Activated naive CD4-positive, alpha-beta T cell treated with anti-CD3 and anti-CD28 coated beads, Interleukin-2, amount 10 ng/mL, durations not matched to agents 7 days and 5 days (primary cell): ENCODE results near the gene RAB44.

ENCODE experiments used
- CTCF ChIA-PET: fragments of 350-600 bp; sonication (Branson Sonifier 250); formaldehyde crosslinking; loops from one replicate; lab custom pipeline; 2021; ENCODE audit warnings: antibody characterized with exemption; lab: Charles Lee
- DNase-seq: peaks from one replicate; pipeline ENCODE4 v3.0.0-alpha.2; 2020
- H3K27ac Mint-ChIP-seq: one replicate; pipeline ENCODE4 v1.8.0; 2021; ENCODE audit warnings: mild to moderate bottlenecking, moderate library complexity, mixed read lengths
- H3K27me3 Mint-ChIP-seq: one replicate; pipeline ENCODE4 v1.8.0; 2021; ENCODE audit warnings: mild to moderate bottlenecking, mixed read lengths
- H3K36me3 Mint-ChIP-seq: one replicate; pipeline ENCODE4 v1.8.0; 2021; ENCODE audit warnings: mixed read lengths
- H3K4me1 Mint-ChIP-seq: one replicate; pipeline ENCODE4 v1.8.0; 2021; ENCODE audit warnings: mixed read lengths
- H3K4me3 Mint-ChIP-seq: one replicate; pipeline ENCODE4 v1.8.0; 2021; ENCODE audit warnings: mild to moderate bottlenecking, moderate library complexity, mixed read lengths
- H3K9me3 Mint-ChIP-seq: one replicate; pipeline ENCODE4 v1.8.0; 2021; ENCODE audit warnings: mixed read lengths

The RAB44 gene

DNA sequence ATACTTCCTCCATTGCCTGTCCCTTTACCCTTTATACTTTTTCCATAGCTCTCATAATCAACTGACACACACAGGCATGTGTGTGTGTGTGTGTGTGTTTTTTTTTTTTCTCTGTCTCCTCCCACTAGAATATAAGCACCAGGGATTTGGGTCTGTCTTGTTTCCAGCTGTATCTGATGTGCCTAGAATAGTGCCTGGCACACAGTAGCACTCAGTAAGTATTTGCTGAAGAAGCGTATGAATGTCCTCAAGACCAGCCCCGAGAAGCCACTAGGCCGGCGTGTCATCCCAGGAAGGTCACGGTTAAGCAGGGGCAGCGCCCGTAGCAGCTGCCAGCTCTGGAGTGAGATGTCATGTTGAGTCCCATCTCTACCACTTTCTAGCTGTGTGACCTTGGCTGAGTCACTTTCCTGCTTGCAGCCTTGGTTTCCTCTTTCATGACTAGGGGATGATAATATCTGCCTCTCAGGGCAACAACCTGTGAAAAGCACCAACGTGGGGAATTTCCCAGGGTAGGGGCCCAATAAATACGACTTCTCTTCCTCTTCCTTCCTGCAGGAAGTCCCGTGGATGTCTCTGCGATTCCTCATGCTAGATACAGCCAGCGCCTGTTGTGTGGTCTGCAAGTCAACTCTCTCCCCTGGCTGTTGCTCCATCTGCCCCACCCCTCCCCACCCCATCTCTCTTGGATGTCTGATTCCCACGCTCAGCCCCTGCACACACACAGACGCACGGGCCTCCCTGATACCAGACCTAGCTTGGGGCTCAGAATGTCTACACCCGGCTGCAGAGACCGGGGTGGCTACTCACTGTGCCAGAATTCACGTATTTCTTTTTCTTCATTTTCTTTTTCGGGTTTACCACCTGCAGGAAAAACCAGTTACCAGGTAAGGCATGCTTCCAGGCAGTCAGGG is 58.1 kb downstream of the RAB44 start:
- Mint-ChIP-seq H3K36me3 (no peaks in the 10 kb centered on the region), H3K27me3 (peaks cover 9% of the 10 kb centered on the region), H3K9me3 (no peaks in the 10 kb centered on the region), H3K4me1 (peaks cover 77% of the 10 kb centered on the region), H3K4me3 (peak overlapping the region; percentile 8), H3K27ac (peak overlapping the region; percentile 83)
- DNase-seq, result peak; percentile 76
- CTCF ChIA-PET, result interaction anchor here (0.9 to 19.5 kb wide), 9 partner anchors 21 to 140 kb away, joined by 3 to 488 read pairs (median 6); partner anchors contain the start of gene CDKN1A

DNA sequence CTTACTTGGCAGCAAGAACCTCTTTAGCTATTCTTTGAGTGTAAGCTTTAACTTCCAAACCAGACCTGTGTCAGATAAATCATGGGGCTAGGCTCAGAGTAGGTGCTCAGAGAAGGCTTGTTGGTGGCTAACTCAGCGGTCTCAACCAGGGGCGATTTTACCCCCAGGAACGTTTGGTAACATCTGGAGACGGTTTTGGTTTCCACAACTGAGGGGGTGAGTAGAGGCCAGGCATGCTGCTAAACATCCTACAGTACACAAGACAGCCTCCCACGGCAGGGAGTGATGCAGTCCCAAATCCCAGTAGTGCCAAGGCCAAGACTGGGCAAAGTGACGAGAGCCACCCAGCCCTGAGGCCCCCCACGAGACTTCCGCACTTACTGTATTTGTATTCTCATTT is 59.2 kb downstream of the RAB44 start:
- CTCF ChIA-PET, result interaction anchor here (0.6 to 19.5 kb wide), 5 partner anchors 8 to 141 kb away, joined by 3 to 488 read pairs (median 9); no protein-coding TSS in a partner anchor
- no peaks in the 10 kb centered on the region for H3K36me3 Mint-ChIP-seq
- H3K9me3 Mint-ChIP-seq, result no peaks in the 10 kb centered on the region
- peaks cover 71% of the 10 kb centered on the region for H3K4me1 Mint-ChIP-seq
- DNase-seq, result no peak
- peak overlapping the region; percentile 83 for H3K27ac Mint-ChIP-seq
- H3K4me3 Mint-ChIP-seq, result no peak overlapping the region
- H3K27me3 Mint-ChIP-seq, result peaks cover 9% of the 10 kb centered on the region

DNA sequence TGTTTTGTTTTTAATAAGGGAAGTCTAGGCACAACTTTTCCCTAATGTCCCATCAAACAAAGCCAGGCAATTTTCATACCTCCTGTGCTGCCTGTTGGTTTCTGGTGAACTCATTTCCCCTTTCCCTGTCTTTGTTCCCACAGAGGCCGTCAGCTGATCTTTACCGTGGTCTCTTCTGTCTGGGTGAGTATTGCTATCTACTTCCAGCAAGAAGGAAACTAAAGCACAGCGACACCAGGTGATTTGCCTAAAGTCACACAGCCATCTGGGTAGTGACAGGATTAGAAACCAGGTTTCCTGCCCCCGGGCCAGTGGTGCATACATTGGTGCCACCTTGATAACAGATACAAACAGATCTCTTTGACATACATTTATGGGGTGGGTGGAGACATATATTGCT is 59.6 kb downstream of the RAB44 start:
- peak; percentile 37 for DNase-seq
- no peaks in the 10 kb centered on the region for H3K36me3 Mint-ChIP-seq
- H3K4me3 Mint-ChIP-seq, result no peak overlapping the region

DNA sequence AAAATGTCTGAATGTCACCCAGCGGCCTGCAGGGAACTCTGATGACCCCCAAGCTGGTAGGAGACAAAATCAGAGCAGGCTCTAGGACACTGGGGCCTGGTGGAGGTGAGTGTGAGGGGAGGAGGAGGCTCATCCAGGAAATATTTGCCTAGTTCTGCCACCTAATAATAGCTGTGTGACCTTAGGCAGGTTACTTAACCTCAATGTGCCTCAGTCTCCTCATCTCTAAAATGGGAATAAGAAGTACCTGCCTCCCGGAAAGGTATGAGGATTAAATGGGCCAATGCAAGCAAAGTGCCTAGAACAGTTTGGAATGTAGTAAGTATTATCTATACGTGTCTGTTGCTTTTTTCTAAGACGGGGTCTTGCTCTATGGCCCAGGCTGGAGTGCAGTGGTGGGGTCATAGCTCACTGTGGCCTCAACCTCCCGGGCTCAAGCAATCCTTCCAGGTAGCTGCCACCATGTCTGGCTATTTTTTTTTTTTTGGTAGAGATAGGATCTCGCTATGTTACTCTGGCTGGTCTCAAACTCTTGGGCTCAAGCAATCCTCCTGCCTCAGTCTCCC is 60.4 kb downstream of the RAB44 start:
- Mint-ChIP-seq H3K27me3 (peaks cover 9% of the 10 kb centered on the region), H3K4me3 (no peak overlapping the region), H3K36me3 (no peaks in the 10 kb centered on the region), H3K9me3 (no peaks in the 10 kb centered on the region), H3K4me1 (peaks cover 58% of the 10 kb centered on the region), H3K27ac (peak overlapping the region; percentile 12)
- CTCF ChIA-PET, result interaction anchor here (0.9 to 19.5 kb wide), 15 partner anchors 8 to 456 kb away, joined by 3 to 488 read pairs (median 7); partner anchors contain the start of gene CDKN1A
- no peak for DNase-seq

More for the DNA sequence above, 59.6 kb downstream of the RAB44 start:
- H3K9me3 Mint-ChIP-seq, result no peaks in the 10 kb centered on the region
- CTCF ChIA-PET, result interaction anchor here (0.6 to 19.5 kb wide), 7 partner anchors 9 to 142 kb away, joined by 3 to 488 read pairs (median 30); no protein-coding TSS in a partner anchor
- H3K27me3 Mint-ChIP-seq, result peaks cover 9% of the 10 kb centered on the region
- H3K4me1 Mint-ChIP-seq, result peaks cover 67% of the 10 kb centered on the region
- H3K27ac Mint-ChIP-seq, result peak overlapping the region; percentile 40

DNA sequence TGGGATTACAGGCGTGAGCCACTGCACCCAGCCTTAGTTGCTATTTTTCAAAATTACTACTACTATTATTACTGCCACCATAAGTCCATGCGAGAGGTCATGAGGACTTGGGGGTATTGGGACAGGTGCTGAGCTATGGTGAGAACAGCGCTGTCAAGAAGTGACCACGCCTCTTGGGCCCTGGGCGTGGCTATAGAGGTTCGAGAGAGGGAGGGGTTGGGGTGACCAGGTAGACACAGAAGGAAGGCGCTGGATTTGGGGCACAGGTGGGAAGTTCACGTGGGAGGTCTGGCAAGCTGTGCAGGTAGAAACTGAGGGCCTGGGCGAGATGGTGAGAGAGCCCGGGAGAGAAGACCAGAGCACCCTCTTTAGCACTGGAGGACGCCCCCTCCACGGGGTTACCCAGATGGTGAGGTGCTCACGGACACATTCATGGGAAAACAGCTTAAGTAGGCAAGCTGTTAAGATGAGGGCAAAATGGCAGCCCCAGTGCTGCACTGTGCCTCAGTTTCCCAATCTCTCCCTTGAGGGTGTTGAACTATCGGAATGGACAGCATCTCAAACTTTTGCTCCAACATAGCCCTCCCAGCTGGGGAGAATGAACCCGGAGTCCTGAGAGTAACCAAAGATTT is 61.0 kb downstream of the RAB44 start:
- CTCF ChIA-PET, result interaction anchor here (0.9 to 19.5 kb wide), 34 partner anchors 7 to 456 kb away, joined by 3 to 488 read pairs (median 5); partner anchors contain the start of gene CDKN1A
- peak overlapping the region; percentile 12 for H3K27ac Mint-ChIP-seq
- peaks cover 9% of the 10 kb centered on the region for H3K27me3 Mint-ChIP-seq
- H3K4me1 Mint-ChIP-seq, result peaks cover 52% of the 10 kb centered on the region
- no peaks in the 10 kb centered on the region for H3K36me3 Mint-ChIP-seq
- DNase-seq, result no peak
- H3K4me3 Mint-ChIP-seq, result no peak overlapping the region
- H3K9me3 Mint-ChIP-seq, result no peaks in the 10 kb centered on the region

DNA sequence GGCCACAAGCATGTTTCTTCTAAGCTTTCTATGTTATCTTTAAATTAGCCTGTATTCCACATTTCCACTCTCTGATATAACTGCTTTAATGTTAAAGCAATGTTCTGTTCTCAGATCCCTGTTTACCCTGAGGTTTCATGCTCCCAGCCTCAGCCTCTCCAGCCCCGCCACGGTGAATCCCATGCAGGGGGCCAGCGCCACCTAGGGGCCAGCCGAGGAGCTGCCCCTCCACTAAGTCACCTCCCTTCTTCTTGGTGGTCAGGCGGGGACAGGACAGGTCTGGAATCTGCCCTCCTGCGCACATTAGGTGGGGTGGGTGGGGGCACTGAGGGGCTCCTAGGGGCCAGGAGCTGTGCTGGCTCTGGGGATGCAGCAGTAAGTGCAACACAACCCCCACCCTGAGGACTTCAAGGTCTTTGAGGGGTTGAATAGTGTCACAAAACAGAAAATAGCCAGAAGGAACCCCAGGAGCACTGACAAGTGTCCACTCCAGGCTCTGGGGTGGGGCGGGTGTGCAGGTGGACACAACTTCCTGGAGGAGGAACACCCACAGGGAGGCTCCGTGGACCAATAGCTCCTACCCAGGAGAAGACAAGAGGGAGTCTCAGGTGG is 61.6 kb downstream of the RAB44 start:
- peak; percentile 85 for DNase-seq
- Mint-ChIP-seq H3K9me3 (no peaks in the 10 kb centered on the region), H3K4me3 (no peak overlapping the region), H3K27ac (no peak overlapping the region), H3K36me3 (no peaks in the 10 kb centered on the region), H3K4me1 (peaks cover 46% of the 10 kb centered on the region), H3K27me3 (peaks cover 9% of the 10 kb centered on the region)
- CTCF ChIA-PET, result interaction anchor here (0.9 to 19.5 kb wide), 34 partner anchors 8 to 457 kb away, joined by 3 to 488 read pairs (median 5); partner anchors contain the start of gene CDKN1A

DNA sequence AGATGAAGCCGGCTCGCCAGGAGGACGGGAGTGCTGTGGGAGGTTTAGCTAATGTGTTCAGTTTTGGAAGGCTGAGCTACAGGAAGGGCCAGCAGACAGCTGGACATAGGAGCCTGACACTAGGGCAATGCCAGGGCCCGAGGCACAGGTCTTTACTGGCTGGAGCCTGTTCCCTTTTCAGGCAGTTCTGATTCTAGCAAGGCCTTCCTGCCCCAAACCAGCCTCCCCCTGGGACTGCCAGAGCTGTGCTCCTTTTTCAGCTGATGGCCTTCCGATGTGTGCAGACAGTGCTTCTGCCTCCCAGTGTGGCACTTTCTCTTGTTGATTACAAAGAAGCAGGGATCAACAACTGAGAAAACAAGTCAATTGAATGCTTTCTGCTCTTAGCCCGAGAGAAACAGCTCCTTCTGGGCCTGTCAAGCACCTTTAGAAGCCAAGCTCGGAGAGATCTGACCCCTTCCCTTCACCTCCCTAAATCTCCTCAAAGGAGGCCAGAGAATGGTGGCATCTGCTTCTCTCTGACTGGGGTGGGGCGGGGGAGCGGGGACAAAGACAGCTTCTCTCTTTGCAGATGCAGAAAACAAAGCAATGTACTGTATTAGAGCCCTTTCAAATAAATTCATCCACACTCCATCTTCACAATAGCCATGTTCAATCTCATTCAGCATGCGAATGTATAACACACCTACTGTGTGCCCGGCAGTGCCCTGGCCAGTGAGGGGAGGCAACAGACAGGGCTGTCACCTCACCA is 63.2 kb downstream of the RAB44 start:
- no peaks in the 10 kb centered on the region for H3K36me3 Mint-ChIP-seq
- H3K27ac Mint-ChIP-seq, result no peak overlapping the region
- H3K4me1 Mint-ChIP-seq, result peaks cover 33% of the 10 kb centered on the region
- CTCF ChIA-PET, result interaction anchor here (0.5 to 19.5 kb wide), 14 partner anchors 9 to 337 kb away, joined by 3 to 488 read pairs (median 6); partner anchors contain the start of gene CDKN1A
- H3K4me3 Mint-ChIP-seq, result no peak overlapping the region
- H3K9me3 Mint-ChIP-seq, result no peaks in the 10 kb centered on the region
- H3K27me3 Mint-ChIP-seq, result peaks cover 9% of the 10 kb centered on the region
- no peak for DNase-seq

DNA sequence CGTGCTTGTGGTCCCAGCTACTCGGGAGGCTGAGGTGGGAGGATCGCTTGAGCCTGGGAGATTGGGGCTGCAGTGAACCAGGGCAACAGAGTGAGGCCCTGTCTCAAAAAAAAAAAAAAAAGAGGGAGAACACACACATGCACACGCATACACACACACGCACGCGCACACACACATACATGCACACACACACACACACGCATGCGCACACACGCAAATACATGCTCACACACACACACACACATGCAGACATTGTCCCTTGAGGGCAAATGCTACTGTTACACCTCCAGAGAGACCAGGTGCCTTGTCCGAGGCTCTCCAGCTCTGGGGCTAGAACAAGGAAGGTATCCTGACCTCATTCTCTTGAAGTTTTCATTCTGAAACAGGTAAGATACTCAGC is 64.5 kb downstream of the RAB44 start:
- Mint-ChIP-seq H3K27ac (no peak overlapping the region), H3K4me1 (peaks cover 27% of the 10 kb centered on the region), H3K27me3 (peaks cover 9% of the 10 kb centered on the region), H3K9me3 (no peaks in the 10 kb centered on the region), H3K4me3 (no peak overlapping the region), H3K36me3 (no peaks in the 10 kb centered on the region)
- CTCF ChIA-PET, result interaction anchor here (0.6 to 19.5 kb wide), 4 partner anchors 24 to 256 kb away, joined by 3 to 488 read pairs (median 38); no protein-coding TSS in a partner anchor
- DNase-seq, result no peak

DNA sequence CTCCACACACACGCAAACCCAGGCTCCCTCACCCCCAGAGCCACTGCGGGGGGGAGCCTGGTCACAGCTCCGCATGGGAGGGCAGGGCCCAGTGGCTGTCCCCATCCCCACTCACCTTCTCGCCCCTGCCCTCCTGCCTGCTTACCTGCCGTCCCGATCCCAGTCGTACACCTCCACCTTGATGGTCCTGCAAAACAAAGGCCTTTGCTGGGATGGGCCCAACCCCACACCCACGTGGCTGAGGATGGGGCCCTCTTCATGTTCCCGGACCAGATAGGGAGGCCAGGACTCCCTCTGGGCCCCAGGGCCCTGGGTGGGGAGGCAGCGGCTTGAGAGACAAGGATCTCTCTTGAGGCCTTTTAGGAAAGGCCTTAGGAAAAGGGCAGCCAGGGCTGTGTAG is 67.6 kb downstream of the RAB44 start:
- CTCF ChIA-PET, result interaction anchor here (0.7 to 19.5 kb wide), 25 partner anchors 10 to 541 kb away, joined by 3 to 488 read pairs (median 5); partner anchors contain the start of gene C6orf89
- no peaks in the 10 kb centered on the region for H3K36me3 Mint-ChIP-seq
- H3K4me1 Mint-ChIP-seq, result peaks cover 39% of the 10 kb centered on the region
- no peaks in the 10 kb centered on the region for H3K9me3 Mint-ChIP-seq
- no peaks in the 10 kb centered on the region for H3K27me3 Mint-ChIP-seq
- no peak for DNase-seq
- H3K4me3 Mint-ChIP-seq, result no peak overlapping the region
- no peak overlapping the region for H3K27ac Mint-ChIP-seq

DNA sequence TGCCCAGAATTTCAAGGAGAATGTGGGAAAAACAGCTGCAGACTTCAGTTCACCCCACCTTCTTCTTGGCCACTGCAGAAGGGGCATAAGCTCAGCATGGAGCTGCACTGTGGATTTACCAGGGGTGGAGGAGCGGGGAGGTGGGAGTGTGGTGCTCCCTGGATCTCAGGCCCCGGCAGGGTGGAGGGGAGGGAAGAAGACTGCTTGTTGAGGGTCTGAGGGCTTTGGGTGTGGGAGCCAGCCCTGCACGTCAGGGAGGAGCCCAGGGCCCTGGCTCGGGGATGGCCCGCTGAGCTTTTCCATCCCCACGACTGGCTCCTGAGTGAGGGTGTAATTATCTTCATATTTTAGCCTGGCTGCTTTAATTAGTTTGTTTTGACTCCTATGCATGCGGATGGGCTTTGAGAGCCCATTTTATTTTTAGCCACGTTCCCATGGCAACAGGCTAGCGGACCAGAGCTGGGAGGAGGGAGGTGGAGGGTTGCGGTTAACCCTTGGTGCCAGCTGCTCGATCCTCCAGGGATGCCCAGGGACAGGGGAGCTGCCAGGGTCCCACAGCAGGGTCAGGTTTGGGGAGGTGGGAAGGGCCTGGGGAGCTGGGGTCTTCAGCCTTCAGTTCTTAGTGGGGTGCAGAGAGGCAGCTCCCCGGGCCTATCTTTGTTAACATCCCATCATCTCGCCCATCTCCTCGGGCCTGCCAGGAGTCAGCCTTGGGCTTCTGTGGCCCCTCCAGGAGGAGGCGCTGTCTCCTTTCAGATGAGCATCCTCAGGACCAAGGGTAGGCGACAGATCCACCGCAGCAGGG is 68.2 kb downstream of the RAB44 start:
- Mint-ChIP-seq H3K27me3 (no peaks in the 10 kb centered on the region), H3K4me1 (peaks cover 45% of the 10 kb centered on the region), H3K4me3 (no peak overlapping the region), H3K9me3 (no peaks in the 10 kb centered on the region), H3K36me3 (no peaks in the 10 kb centered on the region), H3K27ac (no peak overlapping the region)
- CTCF ChIA-PET, result interaction anchor here (0.5 to 19.5 kb wide), 35 partner anchors 8 to 540 kb away, joined by 3 to 488 read pairs (median 4); partner anchors contain the start of gene C6orf89
- DNase-seq, result peak; percentile 91

DNA sequence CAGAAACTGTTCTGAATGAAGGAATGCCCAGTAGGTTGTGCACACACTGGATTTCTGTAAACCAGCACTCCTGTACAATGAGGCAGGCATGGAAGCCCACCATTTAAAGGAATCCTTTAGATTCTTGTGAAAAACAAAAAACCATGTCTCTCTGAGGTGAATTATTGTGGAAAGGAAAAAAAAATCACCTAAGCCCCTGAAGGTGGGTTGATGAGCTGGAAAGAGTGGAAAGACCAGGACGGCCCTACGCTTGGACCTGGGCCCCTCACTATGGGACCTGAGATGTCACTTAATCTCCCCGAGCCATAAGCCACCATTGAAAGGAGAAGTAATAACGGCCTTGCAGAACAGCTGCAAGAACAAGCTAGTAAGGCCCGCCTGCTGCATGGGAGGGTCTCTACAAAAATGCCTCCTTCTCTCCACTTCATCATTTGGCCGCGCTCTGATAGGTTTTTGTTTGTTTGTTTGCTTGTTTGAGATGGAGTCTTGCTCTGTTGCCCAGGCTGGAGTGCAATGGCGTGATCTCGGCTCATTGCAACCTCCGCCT is 68.8 kb downstream of the RAB44 start:
- H3K27ac Mint-ChIP-seq, result no peak overlapping the region
- CTCF ChIA-PET, result interaction anchor here (0.6 to 19.5 kb wide), 34 partner anchors 7 to 548 kb away, joined by 3 to 488 read pairs (median 4); partner anchors contain the start of genes C6orf89 and PPIL1
- H3K36me3 Mint-ChIP-seq, result no peaks in the 10 kb centered on the region
- H3K27me3 Mint-ChIP-seq, result no peaks in the 10 kb centered on the region
- H3K9me3 Mint-ChIP-seq, result no peaks in the 10 kb centered on the region
- peaks cover 52% of the 10 kb centered on the region for H3K4me1 Mint-ChIP-seq
- DNase-seq, result no peak
- H3K4me3 Mint-ChIP-seq, result no peak overlapping the region
